Keratinocyte (primary cell): ENCODE data around the gene XPC. TPM values are rescaled to one million over a fixed set of nuclear protein-coding genes. Genes with fewer than 3 reads are reported as not detected.

Source experiments
- DNase-seq: peaks from one replicate; pipeline ENCODE4 v3.0.0-alpha.2; 2011; ENCODE audit warnings: low read depth, missing footprints, low spot score
- FAIRE-seq: peaks from 2 replicates; lab custom pipeline; 2011; peaks lifted over from hg19 to GRCh38; lab: Jason Lieb, UNC
- H2AFZ ChIP-seq: 2 replicates; pipeline ENCODE4 v1.6.0; 2012; ENCODE audit warnings: low read length, control low read depth, inconsistent platforms; ENCODE audit not compliant: control insufficient read depth
- H3K27ac ChIP-seq: 2 replicates; pipeline ENCODE4 v1.5.1; 2011; ENCODE audit warnings: low read length; ENCODE audit not compliant: control insufficient read depth, insufficient read depth
- H3K27me3 ChIP-seq: 3 replicates; pipeline ENCODE4 v1.6.0; 2011; ENCODE audit warnings: low read length; ENCODE audit not compliant: control insufficient read depth, insufficient read depth; ENCODE audit errors: extremely low read depth
- H3K36me3 ChIP-seq, 2 experiments: 2 replicates in 1 of 2; 3 replicates in 1 of 2; pipeline ENCODE4 v1.5.1; 2011; ENCODE audit warnings: low read length in 2 of 2, mild to moderate bottlenecking in 1 of 2; ENCODE audit not compliant: control insufficient read depth in 2 of 2, insufficient read depth in 2 of 2; ENCODE audit errors: extremely low read depth in 1 of 2
- H3K4me1 ChIP-seq: 3 replicates; pipeline ENCODE4 v1.5.1; 2011; ENCODE audit warnings: low read length; ENCODE audit not compliant: control insufficient read depth, insufficient read depth; ENCODE audit errors: extremely low read depth
- H3K4me2 ChIP-seq: 3 replicates; pipeline ENCODE4 v1.6.0; 2011; ENCODE audit warnings: low read depth, low read length; ENCODE audit not compliant: control insufficient read depth, insufficient read depth; ENCODE audit errors: extremely low read depth
- H3K4me3 ChIP-seq, 3 experiments: fragments of 200-600 bp in 1 of 3; sonication (generic) in 1 of 3; 2 replicates in 2 of 3; 3 replicates in 1 of 3; pipeline ENCODE4 v1.5.1; 2011 to 2016; ENCODE audit warnings: low read length in 3 of 3, mild to moderate bottlenecking in 3 of 3, control low read depth in 2 of 3, inconsistent platforms in 1 of 3, low read depth in 1 of 3, mixed read lengths in 1 of 3, mixed run types in 1 of 3, moderate library complexity in 1 of 3; ENCODE audit not compliant: control insufficient read depth in 2 of 3, insufficient read depth in 2 of 3; ENCODE audit errors: extremely low read depth in 1 of 3
- H3K79me2 ChIP-seq: 2 replicates; pipeline ENCODE4 v1.6.0; 2012; ENCODE audit warnings: low read length; ENCODE audit not compliant: control insufficient read depth, insufficient read depth
- H3K9ac ChIP-seq: 3 replicates; pipeline ENCODE4 v1.6.0; 2011; ENCODE audit warnings: low read length; ENCODE audit not compliant: control insufficient read depth, insufficient read depth; ENCODE audit errors: extremely low read depth
- H3K9me1 ChIP-seq: 3 replicates; pipeline ENCODE4 v1.6.0; 2011; ENCODE audit warnings: low read length; ENCODE audit not compliant: control insufficient read depth, insufficient read depth; ENCODE audit errors: extremely low read depth
- H3K9me3 ChIP-seq: 2 replicates; pipeline ENCODE4 v1.5.1; 2012; ENCODE audit warnings: low read depth, low read length; ENCODE audit not compliant: control insufficient read depth
- H4K20me1 ChIP-seq: 3 replicates; pipeline ENCODE4 v1.6.0; 2011; ENCODE audit warnings: low read length; ENCODE audit not compliant: control insufficient read depth, insufficient read depth; ENCODE audit errors: extremely low read depth
- CTCF ChIP-seq, 3 experiments: IDR thresholded peaks in 1 of 3; conservative IDR thresholded peaks in 1 of 3; optimal IDR thresholded peaks in 1 of 3; 2 replicates in 2 of 3; 3 replicates in 1 of 3; pipeline versions ENCODE3 to v1.5.1; 2011; ENCODE audit warnings: low read length in 3 of 3, mild to moderate bottlenecking in 3 of 3, moderate library complexity in 2 of 3, control low read depth in 1 of 3, inconsistent platforms in 1 of 3; ENCODE audit not compliant: insufficient read depth in 2 of 3; ENCODE audit errors: extremely low read depth in 1 of 3
- EZH2 ChIP-seq: IDR thresholded peaks from one replicate; pipeline ENCODE4 v1.6.1; 2012; ENCODE audit warnings: inconsistent platforms, mild to moderate bottlenecking, low read length, moderate library complexity
- dilution Hi-C: fragments of 300-500 bp; cut with MboI; formaldehyde crosslinking; loops from one replicate; pipeline ENCODE4 v1.7.0; 2020; ENCODE audit warnings: low sequenced_read_pairs; ENCODE audit not compliant: extremely low pct_ligation_motif_present
- polyA plus RNA-seq, 5 experiments: library from polyadenylated mRNA; depleted of rRNA in 3 of 5; stranded (reverse) in 3 of 5; stranded (forward) in 1 of 5; unstranded in 1 of 5; fragments of >200 nt; gene quantifications; 1 replicate in 1 of 5; 2 replicates in 3 of 5; 3 replicates in 1 of 5; pipeline versions ENCODE4 v1.2.1 to v1.2.3, GENCODE V29; 2011 to 2012; ENCODE audit warnings: missing spikeins in 2 of 5, low read depth in 1 of 5, low replicate concordance in 1 of 5

XPC gene
- polyA plus RNA-seq, 1 donor (not counting 4 experiments of a cell fraction or from before 2014, with no cell fraction given), result 24.9 TPM

GRCh38 chr3:14186854-14187458 is 8.6 kb upstream of the XPC start:
- H4K20me1 ChIP-seq, result no peaks in the 10 kb centered on the region
- H3K4me2 ChIP-seq, result no peak overlapping the region
- H3K9ac ChIP-seq, result no peak overlapping the region
- peaks cover 4 to 10% of the 10 kb centered on the region in 2 experiments for H3K36me3 ChIP-seq
- H2AFZ ChIP-seq, result no peak overlapping the region
- H3K27me3 ChIP-seq, result no peaks in the 10 kb centered on the region
- TF ChIP-seq EZH2, result no peak
- TF ChIP-seq CTCF (optimal IDR thresholded peaks at IDR 0.05 in 1 of 3, IDR thresholded peaks at IDR 0.05 in 1 of 3, conservative IDR thresholded peaks at IDR 0.05 in 1 of 3; ENCODE audit: extremely low read depth in 1 of 3, insufficient read depth in 2 of 3, low read length in 3 of 3), result no peak
- FAIRE-seq, result no peak
- no peak for DNase-seq
- no peak overlapping the region for H3K27ac ChIP-seq
- peaks cover 63% of the 10 kb centered on the region for H3K79me2 ChIP-seq
- no peaks in the 10 kb centered on the region for H3K9me3 ChIP-seq
- no peaks in the 10 kb centered on the region for H3K9me1 ChIP-seq
- peaks cover 13% of the 10 kb centered on the region for H3K4me1 ChIP-seq
- dilution Hi-C loops, result no loop called here
- H3K4me3 ChIP-seq, result no peak overlapping the region

- H3K4me3 ChIP-seq, result no peak overlapping the region
- no peak overlapping the region for H2AFZ ChIP-seq
- H3K9me1 ChIP-seq, result no peaks in the 10 kb centered on the region
- H4K20me1 ChIP-seq, result no peaks in the 10 kb centered on the region
- peak overlapping the region; percentile 45 for H3K4me2 ChIP-seq
- peak overlapping the region; percentile 57 for H3K27ac ChIP-seq
- H3K9me3 ChIP-seq, result no peaks in the 10 kb centered on the region
- no peak for FAIRE-seq
- no peak for DNase-seq
- no peak for TF ChIP-seq EZH2
- TF ChIP-seq CTCF (optimal IDR thresholded peaks at IDR 0.05 in 1 of 3, IDR thresholded peaks at IDR 0.05 in 1 of 3, conservative IDR thresholded peaks at IDR 0.05 in 1 of 3; ENCODE audit: extremely low read depth in 1 of 3, insufficient read depth in 2 of 3, low read length in 3 of 3), result no peak
- H3K9ac ChIP-seq, result peak overlapping the region; percentile 34
- peaks cover 62% of the 10 kb centered on the region for H3K79me2 ChIP-seq
- dilution Hi-C loops, result no loop called here
- peaks cover 31% of the 10 kb centered on the region for H3K4me1 ChIP-seq
- peaks cover 4 to 10% of the 10 kb centered on the region in 2 experiments for H3K36me3 ChIP-seq
- H3K27me3 ChIP-seq, result no peaks in the 10 kb centered on the region
Observed at GRCh38 chr3:14183015-14183577, 4.7 kb upstream of the XPC start.
